Activated naive CD4-positive, alpha-beta T cell treated with anti-CD3 and anti-CD28 coated beads, Interleukin-2, amount 50 U/mL, for 16 hours (primary cell): Measurements from ENCODE around the gene ITGA5.

ENCODE experiments used
- DNase-seq: peaks from one replicate; pipeline ENCODE4 v3.0.0-alpha.2; 2020

The ITGA5 gene

GRCh38 chr12:54419088-54419887, at the start of gene ITGA5:
TSS of gene ITGA5 (minus strand) at chr12:54419266. CDS start at chr12:54419198, 68 bp downstream.
- DNase-seq = peak; percentile 35

GRCh38 chr12:54465857-54466523, 46.9 kb upstream of the ITGA5 start:
- no peak for DNase-seq

- no peak for DNase-seq
These were observed 44.4 kb upstream of the ITGA5 start for GRCh38 chr12:54463484-54463883.

- no peak for DNase-seq
These were observed 44.0 kb upstream of the ITGA5 start for GRCh38 chr12:54463034-54463433.

GRCh38 chr12:54460317-54460923, 41.4 kb upstream of the ITGA5 start:
- no peak for DNase-seq

- no peak for DNase-seq
These were observed 40.3 kb upstream of the ITGA5 start for GRCh38 chr12:54459355-54459754.

- no peak for DNase-seq
These were observed 36.8 kb upstream of the ITGA5 start for GRCh38 chr12:54455760-54456469.

GRCh38 chr12:54452628-54453027, 33.6 kb upstream of the ITGA5 start:
- no peak for DNase-seq

GRCh38 chr12:54448344-54448743, 29.3 kb upstream of the ITGA5 start:
- no peak for DNase-seq

GRCh38 chr12:54447917-54448316, 28.9 kb upstream of the ITGA5 start:
- no peak for DNase-seq

GRCh38 chr12:54444206-54444605, 25.1 kb upstream of the ITGA5 start:
- DNase-seq = no peak

- no peak for DNase-seq
These were observed 24.4 kb upstream of the ITGA5 start for GRCh38 chr12:54443446-54443845.

- DNase-seq = no peak
These were observed 23.9 kb upstream of the ITGA5 start for GRCh38 chr12:54442961-54443360.

GRCh38 chr12:54442099-54442498, 23.0 kb upstream of the ITGA5 start:
- no peak for DNase-seq

GRCh38 chr12:54439521-54440255, 20.6 kb upstream of the ITGA5 start:
- no peak for DNase-seq

GRCh38 chr12:54439096-54439495, 20.0 kb upstream of the ITGA5 start:
- no peak for DNase-seq

GRCh38 chr12:54438517-54438916, 19.5 kb upstream of the ITGA5 start:
- no peak for DNase-seq

- no peak for DNase-seq
These were observed 18.6 kb upstream of the ITGA5 start for GRCh38 chr12:54437697-54438096.

- no peak for DNase-seq
These were observed 18.2 kb upstream of the ITGA5 start for GRCh38 chr12:54437243-54437642.

- no peak for DNase-seq
These were observed 13.7 kb upstream of the ITGA5 start for GRCh38 chr12:54432815-54433164.

GRCh38 chr12:54431911-54432814, 13.1 kb upstream of the ITGA5 start:
- no peak for DNase-seq
